Prostate gland (tissue), 2 donors: ENCODE results near the gene ELAVL1.

Source experiments
- CTCF ChIP-seq, 4 experiments: fragments of 200-600 bp in 2 of 4; fragments of 450-650 bp in 2 of 4; sonication (generic) in 2 of 4; IDR thresholded peaks; 1 replicate in 3 of 4; 2 replicates in 1 of 4; pipeline ENCODE4 v1.5.1; 2016 to 2019; ENCODE audit warnings: antibody characterized with exemption in 4 of 4, mild to moderate bottlenecking in 2 of 4, moderate library complexity in 2 of 4
- POLR2A ChIP-seq: fragments of 450-650 bp; IDR thresholded peaks from one replicate; pipeline ENCODE4 v1.6.1; 2016; ENCODE audit warnings: antibody characterized with exemption, mild to moderate bottlenecking
- POLR2AphosphoS5 ChIP-seq: sonication (generic); formaldehyde crosslinking; IDR thresholded peaks from one replicate; pipeline ENCODE4 v1.6.1; 2017; ENCODE audit warnings: antibody characterized with exemption

GRCh38 chr19:7976461-7976860, 29.0 kb downstream of the ELAVL1 start:
- TF ChIP-seq POLR2A (no peak), CTCF (IDR thresholded peaks at IDR 0.05) (no peak), POLR2AphosphoS5 (no peak)
